ENCODE results near the gene ZNF226. TPM values are rescaled to one million over a fixed set of nuclear protein-coding genes. Genes with fewer than 3 reads are reported as not detected.
"Not testable (repeated sequence)": the region's sequence is repeated elsewhere in the genome, so short reads cannot be mapped to it uniquely, and the experiment has no call there.

Gene ZNF226
- total RNA-seq, 1 donor from 2014 or later, result 14.0 TPM

DNA sequence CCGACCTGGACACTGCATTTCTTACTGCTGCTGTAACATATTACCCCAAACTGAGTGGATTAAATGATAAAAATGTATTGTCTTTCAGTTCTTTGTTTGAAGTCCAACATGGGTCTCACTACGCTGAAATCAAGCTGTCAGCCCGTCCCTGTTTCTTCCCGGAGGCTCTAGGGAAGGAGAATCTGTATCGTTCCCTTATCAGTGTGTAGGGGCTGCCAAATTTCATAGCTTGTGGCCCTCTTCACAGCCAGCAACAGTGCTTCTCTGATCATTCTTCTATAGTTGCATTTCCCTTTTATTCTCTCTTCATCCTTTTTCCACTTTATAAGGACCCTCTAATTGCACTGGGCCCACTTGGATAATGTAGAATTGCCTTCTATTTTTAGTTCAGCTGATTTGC, 13.4 kb upstream of the ZNF226 start:
- no peak for DNase-seq (ENCODE audit: low read depth)
- no peak for FAIRE-seq
- Histone ChIP-seq H3K27me3 (ENCODE audit: control insufficient read depth, insufficient read depth, low read length) (no peaks in the 10 kb centered on the region), H3K36me3 (ENCODE audit: control insufficient read depth, insufficient read depth, low read length) (peaks cover 2% of the 10 kb centered on the region), H3K4me3 (ENCODE audit: low read depth, low read length) (no peak overlapping the region)
- TF ChIP-seq, protein P1, sequence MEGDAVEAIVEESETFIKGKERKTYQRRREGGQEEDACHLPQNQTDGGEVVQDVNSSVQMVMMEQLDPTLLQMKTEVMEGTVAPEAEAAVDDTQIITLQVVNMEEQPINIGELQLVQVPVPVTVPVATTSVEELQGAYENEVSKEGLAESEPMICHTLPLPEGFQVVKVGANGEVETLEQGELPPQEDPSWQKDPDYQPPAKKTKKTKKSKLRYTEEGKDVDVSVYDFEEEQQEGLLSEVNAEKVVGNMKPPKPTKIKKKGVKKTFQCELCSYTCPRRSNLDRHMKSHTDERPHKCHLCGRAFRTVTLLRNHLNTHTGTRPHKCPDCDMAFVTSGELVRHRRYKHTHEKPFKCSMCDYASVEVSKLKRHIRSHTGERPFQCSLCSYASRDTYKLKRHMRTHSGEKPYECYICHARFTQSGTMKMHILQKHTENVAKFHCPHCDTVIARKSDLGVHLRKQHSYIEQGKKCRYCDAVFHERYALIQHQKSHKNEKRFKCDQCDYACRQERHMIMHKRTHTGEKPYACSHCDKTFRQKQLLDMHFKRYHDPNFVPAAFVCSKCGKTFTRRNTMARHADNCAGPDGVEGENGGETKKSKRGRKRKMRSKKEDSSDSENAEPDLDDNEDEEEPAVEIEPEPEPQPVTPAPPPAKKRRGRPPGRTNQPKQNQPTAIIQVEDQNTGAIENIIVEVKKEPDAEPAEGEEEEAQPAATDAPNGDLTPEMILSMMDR (IDR thresholded peaks at IDR 0.05; ENCODE audit: insufficient read depth, low read length, severe bottlenecking), result no peak

DNA sequence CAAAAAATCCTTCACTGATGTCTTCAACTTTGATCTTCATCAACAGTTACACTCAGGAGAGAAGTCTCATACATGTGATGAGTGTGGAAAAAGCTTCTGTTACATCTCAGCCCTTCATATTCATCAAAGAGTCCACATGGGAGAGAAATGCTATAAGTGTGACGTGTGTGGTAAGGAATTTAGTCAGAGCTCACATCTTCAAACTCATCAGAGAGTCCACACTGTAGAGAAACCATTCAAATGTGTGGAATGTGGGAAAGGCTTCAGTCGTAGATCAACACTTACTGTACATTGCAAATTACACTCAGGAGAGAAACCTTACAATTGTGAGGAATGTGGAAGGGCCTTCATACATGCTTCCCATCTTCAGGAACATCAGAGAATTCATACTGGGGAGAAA, 8.4 kb upstream of the ZNF226 start:
- peaks cover 2% of the 10 kb centered on the region for H3K36me3 ChIP-seq (ENCODE audit: control insufficient read depth, insufficient read depth, low read length)
- TF ChIP-seq, protein P1 (IDR thresholded peaks at IDR 0.05; ENCODE audit: insufficient read depth, low read length, severe bottlenecking), result no peak
- no peak overlapping the region for H3K4me3 ChIP-seq (ENCODE audit: low read depth, low read length)
- FAIRE-seq (no peak), DNase-seq (ENCODE audit: low read depth) (no peak)
- no peaks in the 10 kb centered on the region for H3K27me3 ChIP-seq (ENCODE audit: control insufficient read depth, insufficient read depth, low read length)

GRCh38 chr19:44163789-44164188, 1.1 kb upstream of the ZNF226 start:
- peaks cover 5% of the 10 kb centered on the region for H3K36me3 ChIP-seq (ENCODE audit: control insufficient read depth, insufficient read depth, low read length)
- no peak for DNase-seq (ENCODE audit: low read depth)
- TF ChIP-seq, protein P1 (IDR thresholded peaks at IDR 0.05; ENCODE audit: insufficient read depth, low read length, severe bottlenecking), result no peak
- H3K4me3 ChIP-seq (ENCODE audit: low read depth, low read length), result no peak overlapping the region
- no peak for FAIRE-seq
- H3K27me3 ChIP-seq (ENCODE audit: control insufficient read depth, insufficient read depth, low read length), result no peaks in the 10 kb centered on the region

DNA sequence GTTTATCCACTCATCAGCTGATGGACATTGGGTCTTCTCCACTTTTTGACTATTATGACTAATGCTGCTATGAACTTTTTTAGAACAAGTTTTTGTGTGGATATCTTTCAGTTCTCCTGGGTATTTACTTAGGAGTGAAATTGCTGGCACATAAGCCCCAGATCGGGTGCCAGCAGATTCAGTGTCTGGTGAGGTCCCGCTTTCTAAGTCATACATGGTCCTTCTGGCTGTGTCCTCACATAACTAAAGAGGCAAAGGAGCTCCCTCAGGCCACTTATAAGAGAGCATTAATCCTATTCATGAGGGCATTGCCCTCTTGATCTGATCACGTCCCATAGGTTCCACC, 600 bp upstream of the ZNF226 start:
- TF ChIP-seq, protein P1 (IDR thresholded peaks at IDR 0.05; ENCODE audit: insufficient read depth, low read length, severe bottlenecking), result no peak
- no peak for DNase-seq (ENCODE audit: low read depth)
- Histone ChIP-seq H3K4me3 (ENCODE audit: low read depth, low read length) (peak overlapping the region; percentile 72), H3K27me3 (ENCODE audit: control insufficient read depth, insufficient read depth, low read length) (no peaks in the 10 kb centered on the region), H3K36me3 (ENCODE audit: control insufficient read depth, insufficient read depth, low read length) (peaks cover 5% of the 10 kb centered on the region)
- FAIRE-seq, result no peak

DNA sequence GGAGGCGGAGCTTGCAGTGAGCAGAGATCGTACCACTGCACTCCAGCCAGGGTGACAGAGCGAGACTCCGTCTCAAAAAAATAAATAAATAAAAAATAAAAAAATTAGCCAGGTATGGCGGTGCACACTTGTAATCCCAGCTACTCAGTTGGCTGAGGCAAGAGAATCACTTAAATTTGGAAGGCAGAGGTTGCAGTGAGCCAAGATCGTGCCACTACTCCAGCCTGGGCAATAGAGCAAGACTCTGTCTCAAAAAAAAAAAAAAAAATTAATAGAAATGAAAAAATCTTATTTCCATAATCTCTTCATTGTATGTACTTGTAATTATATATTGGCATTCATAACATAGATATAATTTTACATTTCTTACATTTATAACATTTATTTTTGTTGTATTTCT, 5.8 kb downstream of the ZNF226 start:
- not testable (repeated sequence) for DNase-seq (ENCODE audit: low read depth); H3K4me3 ChIP-seq (ENCODE audit: low read depth, low read length); H3K27me3 ChIP-seq (ENCODE audit: control insufficient read depth, insufficient read depth, low read length); FAIRE-seq
- H3K36me3 ChIP-seq (ENCODE audit: control insufficient read depth, insufficient read depth, low read length), result peaks cover 21% of the 10 kb centered on the region

DNA sequence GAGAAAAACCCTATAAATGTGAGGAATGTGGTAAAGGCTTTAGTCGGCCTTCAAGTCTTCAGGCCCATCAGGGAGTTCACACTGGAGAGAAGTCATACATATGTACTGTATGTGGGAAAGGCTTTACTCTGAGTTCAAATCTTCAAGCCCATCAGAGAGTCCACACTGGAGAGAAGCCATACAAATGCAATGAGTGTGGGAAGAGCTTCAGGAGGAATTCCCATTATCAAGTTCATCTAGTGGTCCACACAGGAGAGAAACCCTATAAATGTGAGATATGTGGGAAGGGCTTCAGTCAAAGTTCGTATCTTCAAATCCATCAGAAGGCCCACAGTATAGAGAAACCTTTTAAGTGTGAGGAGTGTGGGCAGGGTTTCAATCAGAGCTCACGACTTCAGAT, 11.7 kb downstream of the ZNF226 start:
- peaks cover 15% of the 10 kb centered on the region for H3K36me3 ChIP-seq (ENCODE audit: control insufficient read depth, insufficient read depth, low read length)
- DNase-seq (ENCODE audit: low read depth) (no peak), FAIRE-seq (no peak)
- no peak overlapping the region for H3K4me3 ChIP-seq (ENCODE audit: low read depth, low read length)
- no peaks in the 10 kb centered on the region for H3K27me3 ChIP-seq (ENCODE audit: control insufficient read depth, insufficient read depth, low read length)
- TF ChIP-seq, protein P1 (IDR thresholded peaks at IDR 0.05; ENCODE audit: insufficient read depth, low read length, severe bottlenecking), result no peak
